ENCODE measurements around the gene IGSF23.

IGSF23 gene

GRCh38 chr19:44573183-44573582 is 40.2 kb upstream of the IGSF23 start:
- no peaks in the 10 kb centered on the region for H3K27me3 ChIP-seq (ENCODE audit: low read length)
- H2AFZ ChIP-seq (ENCODE audit: low read depth, low read length, severe bottlenecking): no peak overlapping the region
- H3F3A ChIP-seq (ENCODE audit: insufficient read depth): no peaks in the 10 kb centered on the region
- no peaks in the 10 kb centered on the region for H3K79me2 ChIP-seq (ENCODE audit: insufficient read depth, low read length)
- no peak overlapping the region for H3K4me2 ChIP-seq (ENCODE audit: low read depth, low read length, poor library complexity, severe bottlenecking)
- no peak for TF ChIP-seq EZH2phosphoT487 (conservative IDR thresholded peaks at IDR 0.05; ENCODE audit: low read length)
- no peak for TF ChIP-seq CTCF (IDR thresholded peaks at IDR 0.05; ENCODE audit: insufficient read depth, low read length, poor library complexity, severe bottlenecking)
- H3K36me3 ChIP-seq (ENCODE audit: low read length): no peaks in the 10 kb centered on the region
- no peaks in the 10 kb centered on the region for H3K9me3 ChIP-seq (ENCODE audit: insufficient read depth, low read length)
- no peaks in the 10 kb centered on the region for H4K20me1 ChIP-seq (ENCODE audit: low read depth, low read length)
- H3K27ac ChIP-seq (ENCODE audit: low read depth, low read length): no peak overlapping the region
- H3K4me3 ChIP-seq (ENCODE audit: insufficient read depth, low read length, poor library complexity, severe bottlenecking): no peak overlapping the region
- H3K9me2 ChIP-seq (replicated peaks; ENCODE audit: insufficient read depth, low read length): no peaks in the 10 kb centered on the region
- H3K9ac ChIP-seq (ENCODE audit: low read length): no peak overlapping the region

DNA sequence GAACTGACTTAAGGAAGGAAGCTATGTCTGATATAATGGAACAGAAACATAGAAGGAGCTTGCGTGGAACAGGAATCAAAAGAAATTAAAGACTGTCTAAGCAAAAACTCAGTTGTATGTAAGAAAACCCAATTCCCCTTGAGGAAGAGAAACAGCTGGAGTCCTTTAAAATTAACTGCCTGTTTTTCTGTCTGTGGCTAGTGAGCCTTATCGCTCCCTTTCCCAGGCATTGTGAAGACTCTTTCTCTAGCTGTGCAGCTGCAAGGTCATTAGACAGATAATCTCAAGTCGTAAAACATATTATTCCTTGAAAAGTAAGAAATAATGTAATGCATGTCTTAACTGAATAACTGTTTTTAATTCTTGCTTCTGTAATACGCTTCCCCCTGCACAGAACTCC is 39.7 kb upstream of the IGSF23 start:
- Histone ChIP-seq H3K27me3 (ENCODE audit: low read length) (no peaks in the 10 kb centered on the region), H3K4me3 (ENCODE audit: insufficient read depth, low read length, poor library complexity, severe bottlenecking) (no peak overlapping the region), H3K27ac (ENCODE audit: low read depth, low read length) (no peak overlapping the region), H3K9ac (ENCODE audit: low read length) (no peak overlapping the region), H4K20me1 (ENCODE audit: low read depth, low read length) (no peaks in the 10 kb centered on the region), H3K9me2 (replicated peaks; ENCODE audit: insufficient read depth, low read length) (no peaks in the 10 kb centered on the region), H3F3A (ENCODE audit: insufficient read depth) (no peaks in the 10 kb centered on the region), H3K79me2 (ENCODE audit: insufficient read depth, low read length) (no peaks in the 10 kb centered on the region), H3K4me2 (ENCODE audit: low read depth, low read length, poor library complexity, severe bottlenecking) (no peak overlapping the region), H3K36me3 (ENCODE audit: low read length) (no peaks in the 10 kb centered on the region), H3K9me3 (ENCODE audit: insufficient read depth, low read length) (no peaks in the 10 kb centered on the region), H2AFZ (ENCODE audit: low read depth, low read length, severe bottlenecking) (no peak overlapping the region)
- no peak for TF ChIP-seq CTCF (IDR thresholded peaks at IDR 0.05; ENCODE audit: insufficient read depth, low read length, poor library complexity, severe bottlenecking)
- TF ChIP-seq EZH2phosphoT487 (conservative IDR thresholded peaks at IDR 0.05; ENCODE audit: low read length): no peak

GRCh38 chr19:44574186-44574950 is 39.0 kb upstream of the IGSF23 start:
- H3K9ac ChIP-seq (ENCODE audit: low read length): no peak overlapping the region
- no peaks in the 10 kb centered on the region for H3K27me3 ChIP-seq (ENCODE audit: low read length)
- H3K9me2 ChIP-seq (replicated peaks; ENCODE audit: insufficient read depth, low read length): no peaks in the 10 kb centered on the region
- H4K20me1 ChIP-seq (ENCODE audit: low read depth, low read length): no peaks in the 10 kb centered on the region
- H3K9me3 ChIP-seq (ENCODE audit: insufficient read depth, low read length): no peaks in the 10 kb centered on the region
- H3K79me2 ChIP-seq (ENCODE audit: insufficient read depth, low read length): no peaks in the 10 kb centered on the region
- H2AFZ ChIP-seq (ENCODE audit: low read depth, low read length, severe bottlenecking): no peak overlapping the region
- no peak overlapping the region for H3K4me3 ChIP-seq (ENCODE audit: insufficient read depth, low read length, poor library complexity, severe bottlenecking)
- no peaks in the 10 kb centered on the region for H3K36me3 ChIP-seq (ENCODE audit: low read length)
- no peaks in the 10 kb centered on the region for H3F3A ChIP-seq (ENCODE audit: insufficient read depth)
- no peak overlapping the region for H3K4me2 ChIP-seq (ENCODE audit: low read depth, low read length, poor library complexity, severe bottlenecking)
- TF ChIP-seq EZH2phosphoT487 (conservative IDR thresholded peaks at IDR 0.05; ENCODE audit: low read length) (no peak), CTCF (IDR thresholded peaks at IDR 0.05; ENCODE audit: insufficient read depth, low read length, poor library complexity, severe bottlenecking) (no peak)
- H3K27ac ChIP-seq (ENCODE audit: low read depth, low read length): no peak overlapping the region

All from SU-DHL-6 (cell line).